GM12801 (cell line): ENCODE results near the gene XIRP1.

Source experiments
- CTCF ChIP-seq: IDR thresholded peaks from one replicate; pipeline ENCODE4 v1.5.1; 2011; ENCODE audit warnings: control low read depth; ENCODE audit not compliant: insufficient read length; ENCODE audit errors: extremely low read depth

XIRP1 gene

GRCh38 chr3:39166932-39167532, 25.4 kb downstream of the XIRP1 start:
- TF ChIP-seq CTCF = no peak

- TF ChIP-seq CTCF = no peak
Observed at GRCh38 chr3:39166134-39166710, 26.2 kb downstream of the XIRP1 start.

GRCh38 chr3:39165518-39165917, 26.9 kb downstream of the XIRP1 start:
- TF ChIP-seq CTCF = no peak

- no peak for TF ChIP-seq CTCF
Observed at GRCh38 chr3:39164414-39164813, 28.0 kb downstream of the XIRP1 start.

GRCh38 chr3:39158148-39158715, 34.2 kb downstream of the XIRP1 start:
- no peak for TF ChIP-seq CTCF

- no peak for TF ChIP-seq CTCF
Observed at GRCh38 chr3:39157359-39157758, 35.0 kb downstream of the XIRP1 start.

GRCh38 chr3:39156421-39156820, 36.0 kb downstream of the XIRP1 start:
- TF ChIP-seq CTCF = no peak
